Ovary (tissue), 3 donors: Measurements from ENCODE around the gene CARD9.

Experiments used
- EP300 ChIP-seq: sonication (generic); formaldehyde crosslinking; IDR thresholded peaks from one replicate; pipeline ENCODE4 v1.6.1; 2017; ENCODE audit warnings: antibody characterized with exemption
- POLR2A ChIP-seq: fragments of 450-650 bp; IDR thresholded peaks from one replicate; pipeline ENCODE4 v1.6.1; 2017; ENCODE audit warnings: antibody characterized with exemption, mild to moderate bottlenecking, moderate library complexity
- TF ChIP-seq, protein P1 (sequence below), 3 donors: fragments of 450-650 bp in 2 of 3; fragments of 200-600 bp in 1 of 3; IDR thresholded peaks; one replicate each; pipeline versions ENCODE4 v1.5.1 to v1.8.0; 2016 to 2022; ENCODE audit warnings: antibody characterized with exemption in 3 of 3, mild to moderate bottlenecking in 1 of 3
- donor health status: DM: no; HTN: no; CAD: no.

DNA sequence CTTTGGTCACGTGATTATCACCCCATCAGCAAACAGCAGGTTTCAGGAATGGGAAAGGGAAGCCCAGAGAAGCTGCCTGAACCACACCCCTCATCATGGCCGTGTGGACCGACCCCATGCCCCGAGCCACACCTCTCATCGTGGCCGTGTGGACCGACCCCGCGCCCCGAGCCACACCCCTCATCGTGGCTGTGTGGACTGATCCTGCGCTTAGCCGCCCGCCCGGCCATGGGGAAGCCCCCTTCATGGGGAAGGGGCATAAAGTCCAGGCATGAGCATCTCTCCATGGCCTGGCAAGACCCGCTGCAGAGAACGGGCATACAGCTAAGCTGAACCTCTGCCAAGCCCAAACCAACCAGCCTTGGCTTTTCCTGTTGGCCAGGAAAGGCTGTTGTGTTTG, 20.1 kb upstream of the CARD9 start:
- TF ChIP-seq, protein P1, sequence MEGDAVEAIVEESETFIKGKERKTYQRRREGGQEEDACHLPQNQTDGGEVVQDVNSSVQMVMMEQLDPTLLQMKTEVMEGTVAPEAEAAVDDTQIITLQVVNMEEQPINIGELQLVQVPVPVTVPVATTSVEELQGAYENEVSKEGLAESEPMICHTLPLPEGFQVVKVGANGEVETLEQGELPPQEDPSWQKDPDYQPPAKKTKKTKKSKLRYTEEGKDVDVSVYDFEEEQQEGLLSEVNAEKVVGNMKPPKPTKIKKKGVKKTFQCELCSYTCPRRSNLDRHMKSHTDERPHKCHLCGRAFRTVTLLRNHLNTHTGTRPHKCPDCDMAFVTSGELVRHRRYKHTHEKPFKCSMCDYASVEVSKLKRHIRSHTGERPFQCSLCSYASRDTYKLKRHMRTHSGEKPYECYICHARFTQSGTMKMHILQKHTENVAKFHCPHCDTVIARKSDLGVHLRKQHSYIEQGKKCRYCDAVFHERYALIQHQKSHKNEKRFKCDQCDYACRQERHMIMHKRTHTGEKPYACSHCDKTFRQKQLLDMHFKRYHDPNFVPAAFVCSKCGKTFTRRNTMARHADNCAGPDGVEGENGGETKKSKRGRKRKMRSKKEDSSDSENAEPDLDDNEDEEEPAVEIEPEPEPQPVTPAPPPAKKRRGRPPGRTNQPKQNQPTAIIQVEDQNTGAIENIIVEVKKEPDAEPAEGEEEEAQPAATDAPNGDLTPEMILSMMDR (IDR thresholded peaks at IDR 0.05): no peak
- no peak for TF ChIP-seq EP300
- TF ChIP-seq POLR2A: no peak
